Upper lobe of left lung (tissue), 4 donors: ENCODE results near the gene IRS1.

Experiments used
- POLR2A ChIP-seq, 4 donors: fragments of 450-650 bp; IDR thresholded peaks; one replicate each; pipeline ENCODE4 v1.5.1; 2016 to 2017; ENCODE audit warnings: antibody characterized with exemption in 4 of 4, mild to moderate bottlenecking in 2 of 4
- TF ChIP-seq, protein P1 (sequence below), 6 experiments: fragments of 450-650 bp in 4 of 6; fragments of 200-600 bp in 2 of 6; sonication (generic) in 2 of 6; IDR thresholded peaks; one replicate each; pipeline ENCODE4 v1.5.1; 2016 to 2019; ENCODE audit warnings: antibody characterized with exemption in 6 of 6

DNA sequence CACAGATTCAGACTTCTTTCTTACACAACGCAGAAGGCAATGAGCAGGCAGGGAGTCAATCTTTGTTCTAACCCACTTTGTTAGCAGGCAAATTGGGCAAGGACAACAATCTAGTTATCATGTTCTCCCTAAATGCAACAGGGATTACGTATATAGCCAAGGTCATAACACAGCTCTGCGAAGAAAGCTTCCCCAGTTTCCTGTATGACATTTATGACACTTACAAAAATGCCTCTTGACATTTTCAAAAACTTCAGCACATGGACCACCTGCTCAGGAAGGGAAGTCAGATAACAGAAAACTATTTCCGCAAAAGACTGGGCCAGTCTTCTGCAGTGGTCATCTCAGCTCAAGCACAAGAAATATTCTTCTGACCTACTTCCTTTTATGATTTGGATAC is 106.1 kb downstream of the IRS1 start:
- TF ChIP-seq POLR2A (IDR thresholded peaks at IDR 0.05) = no peak
- TF ChIP-seq, protein P1, sequence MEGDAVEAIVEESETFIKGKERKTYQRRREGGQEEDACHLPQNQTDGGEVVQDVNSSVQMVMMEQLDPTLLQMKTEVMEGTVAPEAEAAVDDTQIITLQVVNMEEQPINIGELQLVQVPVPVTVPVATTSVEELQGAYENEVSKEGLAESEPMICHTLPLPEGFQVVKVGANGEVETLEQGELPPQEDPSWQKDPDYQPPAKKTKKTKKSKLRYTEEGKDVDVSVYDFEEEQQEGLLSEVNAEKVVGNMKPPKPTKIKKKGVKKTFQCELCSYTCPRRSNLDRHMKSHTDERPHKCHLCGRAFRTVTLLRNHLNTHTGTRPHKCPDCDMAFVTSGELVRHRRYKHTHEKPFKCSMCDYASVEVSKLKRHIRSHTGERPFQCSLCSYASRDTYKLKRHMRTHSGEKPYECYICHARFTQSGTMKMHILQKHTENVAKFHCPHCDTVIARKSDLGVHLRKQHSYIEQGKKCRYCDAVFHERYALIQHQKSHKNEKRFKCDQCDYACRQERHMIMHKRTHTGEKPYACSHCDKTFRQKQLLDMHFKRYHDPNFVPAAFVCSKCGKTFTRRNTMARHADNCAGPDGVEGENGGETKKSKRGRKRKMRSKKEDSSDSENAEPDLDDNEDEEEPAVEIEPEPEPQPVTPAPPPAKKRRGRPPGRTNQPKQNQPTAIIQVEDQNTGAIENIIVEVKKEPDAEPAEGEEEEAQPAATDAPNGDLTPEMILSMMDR (IDR thresholded peaks at IDR 0.05) = no peak
